Fibroblast of skin of right biceps (primary cell): ENCODE results near the gene PSMG2.
"Not testable (repeated sequence)": the region's sequence is repeated elsewhere in the genome, so short reads cannot be mapped to it uniquely, and the experiment has no call there.

Source experiments
- DNase-seq: peaks from one replicate; pipeline ENCODE4 v3.0.0-alpha.2; 2013

PSMG2 gene

GRCh38 chr18:12726331-12726730, 23.5 kb downstream of the PSMG2 start:
- no peak for DNase-seq

- peak; percentile 63 for DNase-seq
Observed at GRCh38 chr18:12726774-12727550, 24.1 kb downstream of the PSMG2 start.

GRCh38 chr18:12737243-12737902, 34.5 kb downstream of the PSMG2 start:
- no peak for DNase-seq

GRCh38 chr18:12741351-12741750, 38.5 kb downstream of the PSMG2 start:
- DNase-seq, result peak; percentile 84

GRCh38 chr18:12742453-12742852, 39.6 kb downstream of the PSMG2 start:
- DNase-seq, result peak; percentile 87

GRCh38 chr18:12744103-12744502, 41.3 kb downstream of the PSMG2 start:
- peak; percentile 71 for DNase-seq

GRCh38 chr18:12745095-12745795, 42.4 kb downstream of the PSMG2 start:
- DNase-seq, result peak; percentile 75

GRCh38 chr18:12747530-12748315, 44.9 kb downstream of the PSMG2 start:
- peak; percentile 47 for DNase-seq

- DNase-seq, result peak; percentile 26
Observed at GRCh38 chr18:12748671-12749070, 45.8 kb downstream of the PSMG2 start.

GRCh38 chr18:12749121-12749520, 46.3 kb downstream of the PSMG2 start:
- no peak for DNase-seq

GRCh38 chr18:12750076-12750714, 47.4 kb downstream of the PSMG2 start:
- peak; percentile 24 for DNase-seq

GRCh38 chr18:12750715-12751502, 48.1 kb downstream of the PSMG2 start:
- DNase-seq, result no peak

GRCh38 chr18:12751503-12751884, 48.7 kb downstream of the PSMG2 start:
- no peak for DNase-seq

GRCh38 chr18:12751891-12752290, 49.0 kb downstream of the PSMG2 start:
- no peak for DNase-seq

- DNase-seq, result no peak
Observed at GRCh38 chr18:12754511-12754910, 51.7 kb downstream of the PSMG2 start.

GRCh38 chr18:12755606-12756005, 52.8 kb downstream of the PSMG2 start:
- not testable (repeated sequence) for DNase-seq

GRCh38 chr18:12756619-12757239, 53.9 kb downstream of the PSMG2 start:
- DNase-seq, result not testable (repeated sequence)

- not testable (repeated sequence) for DNase-seq
Observed at GRCh38 chr18:12758566-12758965, 55.7 kb downstream of the PSMG2 start.

- no peak for DNase-seq
Observed at GRCh38 chr18:12765126-12765525, 62.3 kb downstream of the PSMG2 start.

- DNase-seq, result no peak
Observed at GRCh38 chr18:12765586-12765985, 62.7 kb downstream of the PSMG2 start.

- DNase-seq, result no peak
Observed at GRCh38 chr18:12766986-12767433, 64.2 kb downstream of the PSMG2 start.
